Testis (tissue), 3 donors: ENCODE measurements around the gene SEC16B. TPM values are rescaled to one million over a fixed set of nuclear protein-coding genes. Genes with fewer than 3 reads are reported as not detected.

Source experiments
- DNase-seq: peaks from one replicate; pipeline ENCODE4 v3.0.0-alpha.2; 2019
- H3K27ac ChIP-seq, 2 donors: fragments of 200-600 bp; sonication (generic); one replicate each; pipeline ENCODE4 v1.5.1; 2019
- H3K27me3 ChIP-seq: fragments of 200-600 bp; sonication (generic); one replicate; pipeline ENCODE4 v1.5.1; 2019
- H3K36me3 ChIP-seq: fragments of 200-600 bp; sonication (generic); one replicate; pipeline ENCODE4 v1.5.1; 2017; ENCODE audit warnings: low read depth; ENCODE audit errors: missing control alignments
- H3K4me1 ChIP-seq: fragments of 200-600 bp; sonication (generic); one replicate; pipeline ENCODE4 v1.5.1; 2019
- H3K4me3 ChIP-seq, 2 donors: fragments of 200-600 bp; sonication (generic); one replicate each; pipeline ENCODE4 v1.5.1; 2017 to 2019
- H3K9me3 ChIP-seq: fragments of 200-600 bp; sonication (generic); one replicate; pipeline ENCODE4 v1.5.1; 2017
- CTCF ChIP-seq, 3 experiments: fragments of 450-650 bp in 2 of 3; fragments of 200-600 bp in 1 of 3; sonication (generic) in 1 of 3; IDR thresholded peaks; one replicate each; pipeline ENCODE4 v1.5.1; 2016 to 2019; ENCODE audit warnings: antibody characterized with exemption in 3 of 3, mild to moderate bottlenecking in 2 of 3, moderate library complexity in 1 of 3
- POLR2A ChIP-seq: fragments of 450-650 bp; IDR thresholded peaks from one replicate; pipeline ENCODE4 v1.6.1; 2017; ENCODE audit warnings: antibody characterized with exemption, mild to moderate bottlenecking, moderate library complexity
- WGBS, 2 donors: methylation state at CpG; one replicate each; pipeline ENCODE4 v1.1.5; 2018; 5-methylcytosine and 5-hydroxymethylcytosine counted together
- intact Hi-C: fragments of 100-400 bp; cut with DNase I; formaldehyde crosslinking; loops from one replicate; pipeline ENCODE4 v1.15.1; 2023; ENCODE audit warnings: low total_unique reads
- polyA plus RNA-seq: library from polyadenylated mRNA; stranded (reverse); fragments of 350-450 nt; fragmentation: Illumina TruSeq; extraction: RNeasy Lipid Tissue Mini Kit (QIAGEN cat#74804); gene quantifications from one replicate; pipeline ENCODE4 v1.2.3, GENCODE V29; 2014; ENCODE audit warnings: low read depth, low replicate concordance; ENCODE audit not compliant: insufficient read depth
- total RNA-seq, 2 donors: library from RNA; depleted of rRNA; stranded (reverse); fragments of >200 nt; gene quantifications; one replicate each; pipeline ENCODE4 v1.2.3, GENCODE V29; 2016

Gene SEC16B
- total and polyA plus RNA-seq, 3 donors from 2014 or later, result 4.3 to 5.9 (median 4.8) TPM

- no peak for DNase-seq
- no peak overlapping the region for H3K27ac ChIP-seq
- H3K9me3 ChIP-seq, result no peaks in the 10 kb centered on the region
- TF ChIP-seq POLR2A, result no peak
- TF ChIP-seq CTCF (IDR thresholded peaks at IDR 0.05), result no peak
- H3K27me3 ChIP-seq, result no peaks in the 10 kb centered on the region
- H3K4me1 ChIP-seq, result no peaks in the 10 kb centered on the region
- no peaks in the 10 kb centered on the region for H3K36me3 ChIP-seq
- intact Hi-C loops, result no loop called here
- H3K4me3 ChIP-seq, result no peak overlapping the region
- 96 to 98% methylated on average over 7 of the region's 7 CpGs for WGBS, 2 donors
These were observed 11.8 kb downstream of the SEC16B start for GRCh38 chr1:177958092-177958491.

- intact Hi-C loops, result no loop called here
- Histone ChIP-seq H3K4me3 (no peak overlapping the region), H3K36me3 (no peaks in the 10 kb centered on the region), H3K27me3 (no peaks in the 10 kb centered on the region), H3K4me1 (no peaks in the 10 kb centered on the region), H3K9me3 (no peaks in the 10 kb centered on the region), H3K27ac (no peak overlapping the region)
- DNase-seq, result no peak
- TF ChIP-seq CTCF (IDR thresholded peaks at IDR 0.05) (no peak), POLR2A (no peak)
- 67 to 74% methylated on average over 2 of the region's 2 CpGs for WGBS, 2 donors
These were observed 15.8 kb downstream of the SEC16B start for GRCh38 chr1:177954076-177954475.

- Histone ChIP-seq H3K27ac (no peak overlapping the region), H3K9me3 (no peaks in the 10 kb centered on the region), H3K27me3 (no peaks in the 10 kb centered on the region), H3K36me3 (no peaks in the 10 kb centered on the region), H3K4me1 (no peaks in the 10 kb centered on the region), H3K4me3 (no peak overlapping the region)
- WGBS, 2 donors, result 93 to 99% methylated on average over 6 of the region's 6 CpGs
- intact Hi-C loops, result no loop called here
- no peak for DNase-seq
- TF ChIP-seq POLR2A, result no peak
- TF ChIP-seq CTCF (IDR thresholded peaks at IDR 0.05), result no peak
These were observed 16.3 kb downstream of the SEC16B start for GRCh38 chr1:177953549-177953948.

- Histone ChIP-seq H3K27ac (no peak overlapping the region), H3K4me3 (no peak overlapping the region), H3K27me3 (no peaks in the 10 kb centered on the region), H3K4me1 (no peaks in the 10 kb centered on the region), H3K36me3 (no peaks in the 10 kb centered on the region), H3K9me3 (no peaks in the 10 kb centered on the region)
- DNase-seq, result no peak
- intact Hi-C loops, result no loop called here
- 92 to 96% methylated on average over 9 of the region's 9 CpGs for WGBS, 2 donors
- no peak for TF ChIP-seq POLR2A
- no peak for TF ChIP-seq CTCF (IDR thresholded peaks at IDR 0.05)
These were observed 17.2 kb downstream of the SEC16B start for GRCh38 chr1:177952691-177953090.

- TF ChIP-seq POLR2A (no peak), CTCF (IDR thresholded peaks at IDR 0.05) (no peak)
- Histone ChIP-seq H3K27me3 (no peaks in the 10 kb centered on the region), H3K27ac (no peak overlapping the region), H3K4me3 (no peak overlapping the region), H3K36me3 (no peaks in the 10 kb centered on the region), H3K4me1 (no peaks in the 10 kb centered on the region), H3K9me3 (no peaks in the 10 kb centered on the region)
- WGBS, 2 donors, result 89 to 90% methylated on average over 7 of the region's 7 CpGs
- intact Hi-C loops, result no loop called here
- DNase-seq, result no peak
These were observed 17.6 kb downstream of the SEC16B start for GRCh38 chr1:177952249-177952648.
